GM19395 (cell line): ENCODE data around the gene DBNL.

Experiments used
- ATAC-seq: cut with Tn5 transposase; IDR thresholded peaks from one replicate; pipeline ENCODE4 v1.9.1; 2021; ENCODE audit warnings: mild to moderate bottlenecking, moderate library complexity; ENCODE audit not compliant: unreplicated experiment

The DBNL gene

DNA sequence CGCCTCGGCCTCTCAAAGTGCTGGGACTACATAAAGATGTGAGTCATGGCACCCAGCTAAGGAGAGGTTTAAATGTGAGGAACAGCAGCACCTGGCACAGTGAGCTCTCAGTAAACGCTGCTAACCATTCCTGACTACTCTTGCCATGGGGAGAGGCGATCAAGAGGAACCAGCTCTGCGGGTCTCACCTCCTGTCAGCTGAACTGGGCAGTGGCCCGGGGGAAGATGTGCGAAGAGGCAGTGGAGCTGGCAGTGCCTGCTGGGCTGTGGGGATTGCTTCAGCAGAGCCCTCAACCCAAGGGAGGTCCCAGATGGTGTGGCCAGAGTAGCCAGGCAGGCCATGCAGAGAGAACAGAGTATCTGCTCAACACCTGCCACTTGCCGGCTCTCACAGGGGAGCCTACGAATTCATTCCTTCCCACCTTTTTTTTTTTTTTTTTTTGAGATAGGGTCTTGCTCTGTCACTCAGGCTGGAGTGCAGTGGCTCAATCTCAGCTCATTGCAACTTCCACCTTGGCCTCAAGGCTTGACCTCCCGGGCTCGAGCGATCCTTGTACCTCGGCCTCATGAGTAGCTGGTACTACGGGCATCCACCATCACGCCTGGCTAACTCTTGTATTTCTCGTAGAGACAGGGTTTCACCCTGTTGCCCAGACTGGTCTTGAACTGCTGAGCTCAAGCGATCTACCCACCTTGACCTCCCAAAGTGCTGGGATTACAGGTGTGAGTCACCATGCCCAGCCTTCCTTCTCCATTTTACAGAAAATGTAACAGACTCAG, 31.0 kb downstream of the DBNL start:
- ATAC-seq = no peak

GRCh38 chr7:44076101-44076895, 31.8 kb downstream of the DBNL start:
- no peak for ATAC-seq

- no peak for ATAC-seq
These were observed 32.6 kb downstream of the DBNL start for GRCh38 chr7:44077061-44077460.

GRCh38 chr7:44077681-44078091, 33.2 kb downstream of the DBNL start:
- ATAC-seq = no peak

GRCh38 chr7:44078521-44078920, 34.0 kb downstream of the DBNL start:
- ATAC-seq = no peak

- no peak for ATAC-seq
These were observed 35.0 kb downstream of the DBNL start for GRCh38 chr7:44079331-44080021.

GRCh38 chr7:44080118-44080517, 35.6 kb downstream of the DBNL start:
- ATAC-seq = no peak

DNA sequence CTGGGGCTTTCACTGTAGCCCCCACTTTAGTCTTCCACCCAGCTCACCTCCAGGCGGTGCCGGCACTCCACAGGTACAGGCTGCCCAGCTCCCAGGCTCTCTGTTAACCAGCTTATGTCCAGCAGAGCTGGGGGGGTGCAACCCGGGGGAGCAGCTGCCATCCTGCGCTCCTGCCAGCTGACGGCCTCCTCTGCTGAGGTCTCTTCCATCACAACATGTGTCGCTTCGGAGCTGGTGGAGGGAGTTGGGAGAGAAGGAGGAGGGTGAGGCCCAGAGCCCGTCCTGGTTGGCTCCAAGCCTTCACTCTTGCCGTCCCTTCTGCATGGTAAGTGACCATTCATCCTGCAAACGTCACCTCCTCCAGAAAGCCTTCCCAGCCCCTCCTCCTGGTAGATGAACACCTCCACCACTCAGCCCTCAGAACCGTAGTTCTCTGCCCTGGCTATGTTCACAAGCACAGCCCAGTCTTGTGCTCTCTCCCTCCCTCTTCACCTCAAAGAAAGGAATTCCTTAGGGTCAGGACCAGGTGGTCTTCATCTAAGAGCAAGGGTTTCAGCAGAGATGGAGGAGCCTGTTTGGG, 36.3 kb downstream of the DBNL start:
- ATAC-seq = no peak

GRCh38 chr7:44081266-44081748, 36.8 kb downstream of the DBNL start:
- ATAC-seq = no peak

GRCh38 chr7:44082541-44083207, 38.2 kb downstream of the DBNL start:
- peak; percentile 89 for ATAC-seq

GRCh38 chr7:44083796-44084195, 39.3 kb downstream of the DBNL start:
- ATAC-seq = no peak

- ATAC-seq = no peak
These were observed 40.2 kb downstream of the DBNL start for GRCh38 chr7:44084701-44085100.

- no peak for ATAC-seq
These were observed 41.0 kb downstream of the DBNL start for GRCh38 chr7:44085546-44085945.

DNA sequence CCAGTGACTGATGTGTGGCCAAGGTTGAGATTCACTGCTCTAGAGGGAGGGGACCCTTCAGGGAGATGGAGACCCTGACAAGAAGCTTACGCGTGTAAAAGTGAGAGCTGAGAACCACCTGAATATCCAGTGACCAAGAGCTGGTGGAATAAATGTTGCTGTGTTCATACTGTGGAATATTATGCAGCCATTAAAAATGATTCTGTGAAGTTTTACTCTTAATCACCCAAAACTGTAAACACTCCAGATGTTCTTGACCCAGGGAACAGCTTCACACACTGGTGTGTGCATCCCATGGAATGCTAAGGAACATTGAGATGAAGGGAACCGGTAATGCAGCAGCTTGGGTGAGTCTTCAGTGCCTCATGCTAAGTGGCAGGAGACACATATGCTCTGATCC, 42.1 kb downstream of the DBNL start:
- no peak for ATAC-seq

GRCh38 chr7:44087911-44088838, 43.7 kb downstream of the DBNL start:
- no peak for ATAC-seq

GRCh38 chr7:44093102-44093641, 48.7 kb downstream of the DBNL start:
- no peak for ATAC-seq

DNA sequence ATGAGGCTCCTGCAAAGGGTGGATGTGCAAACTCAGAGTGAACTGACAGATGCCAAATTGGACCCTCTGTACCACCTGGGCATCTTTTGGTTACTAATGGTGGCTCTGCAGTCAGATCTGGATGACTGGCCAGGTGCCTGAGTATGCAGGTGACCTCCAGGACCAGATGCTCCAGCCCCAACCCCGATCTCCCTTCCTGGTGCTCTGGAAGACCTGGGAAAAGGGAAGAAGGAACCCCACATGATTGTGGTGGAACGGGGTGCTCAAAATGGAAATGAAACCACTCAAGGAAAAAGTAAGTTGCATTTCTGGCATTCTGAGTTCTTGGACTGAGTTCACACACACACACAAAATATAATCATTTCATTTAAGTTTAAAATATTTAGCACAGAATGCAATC, 49.9 kb downstream of the DBNL start:
- ATAC-seq = no peak

- no peak for ATAC-seq
These were observed 50.5 kb downstream of the DBNL start for GRCh38 chr7:44094883-44095592.

- ATAC-seq = no peak
These were observed 51.3 kb downstream of the DBNL start for GRCh38 chr7:44095781-44096180.
